K562 (cell line): ENCODE results near the gene OR5AU1. TPM values are rescaled to one million over a fixed set of nuclear protein-coding genes. Genes with fewer than 3 reads are reported as not detected.

Experiments
- ATAC-seq: fragments of 200-7000 bp; cut with Tn5 transposase; 3 replicates; pipeline ENCODE4 v1.9.1; 2020; ENCODE audit warnings: moderate library complexity
- BruUV-seq: library from RNA; stranded (reverse); fragments of 400-500 nt; replicated peaks from 2 replicates; lab custom pipeline; 2021; lab: Mats Ljungman, UMichigan
- CTCF ChIA-PET: fragments of 300-600 bp; formaldehyde crosslinking; extraction: SDS; loops from one replicate; lab custom pipeline; 2021; ENCODE audit warnings: low intra/inter-chr PET ratio; lab: Yijun Ruan, JAX
- POLR2A ChIA-PET: fragments of 300-600, 350-650 bp; sonication (Branson Sonifier 250); formaldehyde crosslinking; extraction: SDS; loops from one replicate; lab custom pipeline; 2021; ENCODE audit warnings: antibody characterized with exemption, inconsistent platforms; lab: Yijun Ruan, JAX
- DNase-seq, 4 experiments: peaks; one replicate each; pipeline versions ENCODE4 v3.0.0 to v3.0.0-alpha.2; 2011 to 2018; ENCODE audit warnings: low spot score in 3 of 4, mixed read lengths in 3 of 4; ENCODE audit errors: extremely low read depth in 1 of 4
- FAIRE-seq: peaks from 2 replicates; lab custom pipeline; 2011; peaks lifted over from hg19 to GRCh38; lab: Jason Lieb, UNC
- H2AFZ ChIP-seq: 2 replicates; pipeline ENCODE4 v1.6.0; 2011; ENCODE audit warnings: low read depth, low read length, control low read depth, inconsistent platforms
- H3K27ac ChIP-seq: fragments of 200-600 bp; 3 replicates; pipeline ENCODE4 v1.8.0; 2011; ENCODE audit warnings: low read depth, mild to moderate bottlenecking, control low read depth, inconsistent platforms, low read length, moderate library complexity, mixed read lengths; ENCODE audit errors: extremely low read depth
- H3K27me3 ChIP-seq, 2 experiments: fragments of 300-600 bp in 1 of 2; 2 replicates in 1 of 2; 3 replicates in 1 of 2; pipeline versions ENCODE4 v1.6.0 to v1.8.0; 2011; ENCODE audit warnings: inconsistent platforms in 2 of 2, low read length in 2 of 2, mild to moderate bottlenecking in 1 of 2, mixed read lengths in 1 of 2, moderate library complexity in 1 of 2; ENCODE audit not compliant: control insufficient read depth in 2 of 2, insufficient read depth in 2 of 2
- H3K36me3 ChIP-seq: fragments of 300-600 bp; 3 replicates; pipeline ENCODE4 v1.8.0; 2011; ENCODE audit warnings: mild to moderate bottlenecking, low read length, inconsistent platforms; ENCODE audit not compliant: control insufficient read depth, insufficient read depth
- H3K4me1 ChIP-seq, 2 experiments: fragments of 200-600 bp in 1 of 2; replicated peaks in 1 of 2; 2 replicates in 1 of 2; 3 replicates in 1 of 2; pipeline versions ENCODE4 v1.5.1 to v1.8.0; 2011; ENCODE audit warnings: inconsistent platforms in 2 of 2, low read length in 2 of 2, mild to moderate bottlenecking in 1 of 2, mixed read lengths in 1 of 2, moderate library complexity in 1 of 2; ENCODE audit not compliant: control insufficient read depth in 2 of 2, insufficient read depth in 2 of 2
- H3K4me2 ChIP-seq: 2 replicates; pipeline ENCODE4 v1.6.1; 2011; ENCODE audit warnings: low read length, control low read depth, inconsistent platforms, mixed read lengths; ENCODE audit not compliant: insufficient read depth
- H3K4me3 ChIP-seq: fragments of 200-600 bp; sonication (generic), shearing (Covaris generic); 2 replicates; pipeline ENCODE4 v1.5.1; 2016; ENCODE audit warnings: control low read depth, inconsistent platforms
- H3K79me2 ChIP-seq: fragments of 200-600 bp; 3 replicates; pipeline ENCODE4 v1.8.0; 2011; ENCODE audit warnings: low read length, inconsistent platforms; ENCODE audit not compliant: control insufficient read depth, insufficient read depth
- H3K9ac ChIP-seq, 2 experiments: 2 replicates each; pipeline versions ENCODE4 v1.6.0 to v1.6.1; 2011; ENCODE audit warnings: low read depth in 2 of 2, low read length in 2 of 2, control low read depth in 1 of 2, inconsistent platforms in 1 of 2, mild to moderate bottlenecking in 1 of 2, mixed read lengths in 1 of 2; ENCODE audit not compliant: insufficient read depth in 1 of 2
- H3K9me1 ChIP-seq: one replicate; pipeline ENCODE4 v1.6.0; 2011; ENCODE audit warnings: inconsistent platforms, mild to moderate bottlenecking, low read length, moderate library complexity; ENCODE audit not compliant: control insufficient read depth, insufficient read depth
- H3K9me3 ChIP-seq: replicated peaks from 2 replicates; pipeline ENCODE4 v1.5.1; 2011; ENCODE audit warnings: low read depth, low read length, inconsistent platforms; ENCODE audit not compliant: control insufficient read depth, insufficient read depth
- H4K20me1 ChIP-seq: replicated peaks from 2 replicates; pipeline ENCODE4 v1.6.1; 2011; ENCODE audit warnings: low read length, inconsistent platforms, mixed read lengths; ENCODE audit not compliant: control insufficient read depth, insufficient read depth
- ERF ChIP-seq: fragments of 450-650 bp; formaldehyde crosslinking; IDR thresholded peaks from 2 replicates; pipeline ENCODE4 v1.4.0; 2020; ENCODE audit warnings: mild to moderate bottlenecking, mixed read lengths
- HMGXB4 ChIP-seq: sonication (generic); formaldehyde crosslinking; IDR thresholded peaks from 2 replicates; pipeline ENCODE4 v1.8.1; 2023; ENCODE audit warnings: mild to moderate bottlenecking, missing genetic modification reagents
- TCF7L2 ChIP-seq: fragments of 150-350 bp; IDR thresholded peaks from 2 replicates; pipeline ENCODE4 v1.6.1; 2016; ENCODE audit warnings: low read depth, mild to moderate bottlenecking, low read length, moderate library complexity
- ZNF518B ChIP-seq: fragments of 250-450 bp; sonication (Bioruptor Pico); IDR thresholded peaks from 2 replicates; pipeline ENCODE4 v1.5.0; 2021; ENCODE audit warnings: mild to moderate bottlenecking, moderate library complexity
- WGBS: fragments of 100-300 bp; shearing (Covaris generic); methylation state at CpG from one replicate; pipeline ENCODE4 v1.1.6; 2016; ENCODE audit warnings: low coverage, mixed read lengths; ENCODE audit not compliant: insufficient coverage; ENCODE audit errors: missing lambda C conversion rate; 5-methylcytosine and 5-hydroxymethylcytosine counted together
- in situ Hi-C: fragments of 300-500 bp; cut with MboI; formaldehyde crosslinking; loops from 4 replicates; pipeline ENCODE4 v1.15.0; 2018; ENCODE audit warnings: inconsistent platforms, mixed read lengths
- intact Hi-C: fragments of 100-400 bp; cut with micrococcal nuclease; formaldehyde crosslinking; loops from 2 replicates; pipeline ENCODE4 v1.14.2; 2022
- polyA plus RNA-seq, 8 experiments: library from polyadenylated mRNA; depleted of rRNA in 4 of 8; stranded (reverse) in 5 of 8; unstranded in 3 of 8; fragments of >200 nt; fragmentation: Nextera tagmentation in 2 of 8; fragmentation: Illumina TruSeq in 1 of 8; extraction: Ambion mirVana in 2 of 8; extraction: Trizol in 1 of 8; gene quantifications; 2 replicates each; pipeline versions ENCODE4 v1.2.1 to v1.2.3, GENCODE V29; 2011 to 2014; ENCODE audit warnings: inconsistent platforms in 1 of 8, missing spikeins in 1 of 8
- total RNA-seq, 7 experiments: library from RNA; depleted of rRNA in 6 of 7; stranded (reverse); fragments of >200 nt in 6 of 7; fragmentation: Illumina TruSeq in 2 of 7; extraction: Trizol in 2 of 7; gene quantifications; 2 replicates each; pipeline versions ENCODE4 v1.2.1 to v1.2.3, GENCODE V29; 2011 to 2021; ENCODE audit warnings: low replicate concordance in 1 of 7

Gene OR5AU1
- total and polyA plus RNA-seq, 9 of the 15 experiments (the other 6 are each of a cell fraction or from before 2014, with no cell fraction given): not detected

- ATAC-seq (no peak), DNase-seq (no peak), FAIRE-seq (no peak)
- no peak overlapping the region for H3K4me3 ChIP-seq
- H2AFZ ChIP-seq: no peak overlapping the region
- H3K9me1 ChIP-seq: no peaks in the 10 kb centered on the region
- H3K4me1 ChIP-seq: no peaks in the 10 kb centered on the region; a peak in 1 of 5 replicates
- H3K27ac ChIP-seq: no peak overlapping the region
- H4K20me1 ChIP-seq: no peaks in the 10 kb centered on the region
- no peak for TF ChIP-seq ZNF518B (CRISPR knock-in tag)
- no peak for TF ChIP-seq HMGXB4 (CRISPR knock-in tag)
- no peak for TF ChIP-seq ERF (CRISPR knock-in tag)
- no peak for TF ChIP-seq TCF7L2
- no TSS peak for BruUV-seq
- H3K79me2 ChIP-seq: no peaks in the 10 kb centered on the region
- H3K9me3 ChIP-seq: no peaks in the 10 kb centered on the region
- H3K36me3 ChIP-seq: no peaks in the 10 kb centered on the region
- intact Hi-C loops: no loop called here
- CTCF ChIA-PET: no interaction called here
- H3K9ac ChIP-seq: no peak overlapping the region
- WGBS: 6% methylated on average over 4 of the region's 4 CpGs
- 0 out of 5 replicates have a peak, but pooled peaks cover 0 to 1% of the 10 kb centered on the region in 2 experiments for H3K27me3 ChIP-seq
- in situ Hi-C loops: no loop called here
- no peak overlapping the region for H3K4me2 ChIP-seq
- POLR2A ChIA-PET: interaction anchor here (0.6 kb wide), 1 partner anchor 72 kb away, joined by 4 read pairs; no protein-coding TSS in a partner anchor
These were observed 6.1 kb downstream of the OR5AU1 start for GRCh38 chr14:21149641-21150367.
